GM12801 (cell line): ENCODE measurements around the gene CCDC85C.

Source experiments
- CTCF ChIP-seq: IDR thresholded peaks from one replicate; pipeline ENCODE4 v1.5.1; 2011; ENCODE audit warnings: control low read depth; ENCODE audit not compliant: insufficient read length; ENCODE audit errors: extremely low read depth

Gene CCDC85C

GRCh38 chr14:99595524-99595923 lies 8.5 kb downstream of the CCDC85C start:
- no peak for TF ChIP-seq CTCF

GRCh38 chr14:99595034-99595433 lies 9.0 kb downstream of the CCDC85C start:
- TF ChIP-seq CTCF = no peak

- TF ChIP-seq CTCF = no peak
Observed at GRCh38 chr14:99593971-99594841, 9.8 kb downstream of the CCDC85C start.

- TF ChIP-seq CTCF = no peak
Observed at GRCh38 chr14:99592933-99593753, 10.9 kb downstream of the CCDC85C start.

GRCh38 chr14:99592394-99592793 lies 11.6 kb downstream of the CCDC85C start:
- no peak for TF ChIP-seq CTCF

GRCh38 chr14:99590746-99591555 lies 13.1 kb downstream of the CCDC85C start:
- TF ChIP-seq CTCF = no peak
